H9 (cell line): ENCODE measurements around the gene NAIF1. TPM values are rescaled to one million over a fixed set of nuclear protein-coding genes. Genes with fewer than 3 reads are reported as not detected.
A peak's percentile ranks its signal among the peaks of the same experiment; 100 is the strongest.

Experiments
- DNase-seq: peaks from one replicate; pipeline ENCODE4 v3.0.0-alpha.2; 2017
- H2AFZ ChIP-seq: one replicate; pipeline ENCODE4 v1.6.1; 2013; ENCODE audit warnings: mild to moderate bottlenecking, low read length, control low read depth, moderate library complexity
- H2AK5ac ChIP-seq: 2 replicates; pipeline ENCODE4 v1.6.1; 2013; ENCODE audit warnings: low read length, control low read depth, mixed read lengths; ENCODE audit not compliant: insufficient read length
- H2BK120ac ChIP-seq: one replicate; pipeline ENCODE4 v1.6.1; 2013; ENCODE audit warnings: low read depth, mild to moderate bottlenecking, low read length, control low read depth, inconsistent platforms; ENCODE audit not compliant: poor library complexity, severe bottlenecking
- H2BK12ac ChIP-seq: 2 replicates; pipeline ENCODE4 v1.6.1; 2013; ENCODE audit warnings: low read length, control low read depth, mixed read lengths, low read depth; ENCODE audit not compliant: insufficient read length
- H2BK15ac ChIP-seq: 2 replicates; pipeline ENCODE4 v1.6.1; 2013; ENCODE audit warnings: low read depth, low read length, control low read depth
- H2BK20ac ChIP-seq: one replicate; pipeline ENCODE4 v1.6.1; 2013; ENCODE audit warnings: low read depth, mild to moderate bottlenecking, low read length, control low read depth, inconsistent platforms; ENCODE audit not compliant: poor library complexity, severe bottlenecking
- H2BK5ac ChIP-seq: 2 replicates; pipeline ENCODE4 v1.6.1; 2013; ENCODE audit warnings: low read length, control low read depth, mixed read lengths; ENCODE audit not compliant: insufficient read length
- H3K14ac ChIP-seq: 2 replicates; pipeline ENCODE4 v1.6.1; 2013; ENCODE audit warnings: low read length, control low read depth; ENCODE audit not compliant: insufficient read depth
- H3K18ac ChIP-seq: 2 replicates; pipeline ENCODE4 v1.6.1; 2013; ENCODE audit warnings: low read depth, mild to moderate bottlenecking, mixed read lengths, low read length, control low read depth; ENCODE audit not compliant: insufficient read length
- H3K23ac ChIP-seq: 2 replicates; pipeline ENCODE4 v1.6.1; 2013; ENCODE audit warnings: low read length, control low read depth, mixed read lengths, low read depth; ENCODE audit not compliant: insufficient read length
- H3K23me2 ChIP-seq: 2 replicates; pipeline ENCODE4 v1.6.1; 2013; ENCODE audit warnings: low read depth, mild to moderate bottlenecking, mixed read lengths, low read length, control low read depth; ENCODE audit not compliant: insufficient read length, poor library complexity, severe bottlenecking
- H3K27ac ChIP-seq: 2 replicates; pipeline ENCODE4 v1.5.1; 2013; ENCODE audit warnings: low read length, control low read depth, mixed read lengths, low read depth; ENCODE audit not compliant: insufficient read length
- H3K27me3 ChIP-seq: 2 replicates; pipeline ENCODE4 v1.6.1; 2013; ENCODE audit warnings: low read length, control low read depth, inconsistent platforms; ENCODE audit not compliant: insufficient read depth
- H3K4ac ChIP-seq: 2 replicates; pipeline ENCODE4 v1.6.1; 2013; ENCODE audit warnings: low read depth, mild to moderate bottlenecking, control low read depth, inconsistent platforms, low read length, moderate library complexity
- H3K4me1 ChIP-seq: 2 replicates; pipeline ENCODE4 v1.6.1; 2013; ENCODE audit warnings: low read length, control low read depth, inconsistent platforms; ENCODE audit not compliant: insufficient read depth
- H3K4me2 ChIP-seq: 2 replicates; pipeline ENCODE4 v1.6.1; 2013; ENCODE audit warnings: low read length, control low read depth, mixed read lengths; ENCODE audit not compliant: insufficient read length, insufficient read depth
- H3K56ac ChIP-seq: 2 replicates; pipeline ENCODE4 v1.6.1; 2013; ENCODE audit warnings: low read depth, mild to moderate bottlenecking, mixed read lengths, low read length, control low read depth; ENCODE audit not compliant: insufficient read length
- H3K79me1 ChIP-seq: 2 replicates; pipeline ENCODE4 v1.6.1; 2013; ENCODE audit warnings: low read depth, mild to moderate bottlenecking, moderate library complexity, low read length, control low read depth, inconsistent platforms; ENCODE audit not compliant: insufficient read depth, poor library complexity, severe bottlenecking
- H3K79me2 ChIP-seq: 2 replicates; pipeline ENCODE4 v1.6.1; 2013; ENCODE audit warnings: low read length, control low read depth, inconsistent platforms; ENCODE audit not compliant: insufficient read depth
- H3K9ac ChIP-seq: 2 replicates; pipeline ENCODE4 v1.6.1; 2013; ENCODE audit warnings: low read length, control low read depth, mixed read lengths; ENCODE audit not compliant: insufficient read length; ENCODE audit errors: extremely low read depth
- H3K9me3 ChIP-seq: one replicate; pipeline ENCODE4 v1.6.1; 2013; ENCODE audit warnings: low read depth, low read length, inconsistent platforms; ENCODE audit not compliant: control insufficient read depth
- H3T11ph ChIP-seq: one replicate; pipeline ENCODE4 v1.6.1; 2013; ENCODE audit warnings: mild to moderate bottlenecking, low read length, control low read depth, inconsistent platforms
- H4K20me1 ChIP-seq: one replicate; pipeline ENCODE4 v1.6.1; 2013; ENCODE audit not compliant: control insufficient read depth, insufficient read length, insufficient read depth
- H4K5ac ChIP-seq: 2 replicates; pipeline ENCODE4 v1.6.1; 2013; ENCODE audit warnings: low read depth, mild to moderate bottlenecking, mixed read lengths, low read length, control low read depth; ENCODE audit not compliant: insufficient read length
- H4K8ac ChIP-seq: replicated peaks from 2 replicates; pipeline ENCODE4 v1.6.1; 2013; ENCODE audit warnings: low read length, control low read depth, mixed read lengths, low read depth; ENCODE audit not compliant: insufficient read length
- H4K91ac ChIP-seq: 2 replicates; pipeline ENCODE4 v1.6.1; 2013; ENCODE audit warnings: low read depth, mild to moderate bottlenecking, moderate library complexity, mixed read lengths, low read length, control low read depth; ENCODE audit not compliant: insufficient read length
- H3K27ac Mint-ChIP-seq, 3 experiments: 2 replicates in 2 of 3; 3 replicates in 1 of 3; pipeline ENCODE4 v1.8.0; 2020 to 2021; ENCODE audit warnings: mixed read lengths in 3 of 3, mild to moderate bottlenecking in 1 of 3, moderate library complexity in 1 of 3
- H3K27me3 Mint-ChIP-seq: 2 replicates; pipeline ENCODE4 v1.8.0; 2021; ENCODE audit warnings: low read depth, mild to moderate bottlenecking, moderate library complexity, mixed read lengths
- H3K36me3 Mint-ChIP-seq, 3 experiments: 2 replicates in 2 of 3; 3 replicates in 1 of 3; pipeline ENCODE4 v1.8.0; 2020 to 2021; ENCODE audit warnings: low read depth in 3 of 3, mixed read lengths in 3 of 3; ENCODE audit not compliant: insufficient read depth in 1 of 3
- H3K4me1 Mint-ChIP-seq, 2 experiments: 2 replicates each; pipeline ENCODE4 v1.8.0; 2020; ENCODE audit warnings: mixed read lengths in 2 of 2
- H3K4me3 Mint-ChIP-seq, 2 experiments: 2 replicates in 1 of 2; 3 replicates in 1 of 2; pipeline ENCODE4 v1.8.0; 2020 to 2021; ENCODE audit warnings: mild to moderate bottlenecking in 2 of 2, mixed read lengths in 2 of 2, moderate library complexity in 1 of 2
- H3K9me3 Mint-ChIP-seq, 2 experiments: 2 replicates in 1 of 2; 3 replicates in 1 of 2; pipeline ENCODE4 v1.8.0; 2020; ENCODE audit warnings: mild to moderate bottlenecking in 2 of 2, mixed read lengths in 2 of 2, moderate library complexity in 1 of 2
- CTCF ChIP-seq: fragments of 200-600 bp; sonication (generic); conservative IDR thresholded peaks from 3 replicates; pipeline ENCODE4 v1.8.0; 2021; ENCODE audit warnings: antibody characterized with exemption, mild to moderate bottlenecking
- WGBS: extraction: QIAGEN DNeasy Blood & Tissue Kit; methylation state at CpG from one replicate; pipeline ENCODE4 v1.1.7; 2013; ENCODE audit warnings: missing lambda C conversion rate, low lambda C conversion rate, mixed read lengths; ENCODE audit not compliant: insufficient read length; ENCODE audit errors: extremely low coverage; 5-methylcytosine and 5-hydroxymethylcytosine counted together
- total RNA-seq: library from RNA; stranded (reverse); gene quantifications from 2 replicates; pipeline ENCODE4 v1.2.1, GENCODE V29; 2021

NAIF1 gene
- total RNA-seq, 1 experiment from 2014 or later, result 6.3 TPM

- no peaks in the 10 kb centered on the region for H3K23me2 ChIP-seq
Measured at GRCh38 chr9:128091571-128091970, 24.5 kb upstream of the NAIF1 start.

More at GRCh38 chr9:128091571-128091970, 24.5 kb upstream of the NAIF1 start:
- Histone ChIP-seq H3K14ac (no peak overlapping the region), H3K9ac (no peak overlapping the region), H2AK5ac (no peak overlapping the region), H2BK120ac (no peak overlapping the region), H3K79me2 (no peaks in the 10 kb centered on the region; the same call in 1 of the 2 replicates), H3K27ac (no peak overlapping the region), H4K8ac (no peak overlapping the region), H2AFZ (no peak overlapping the region), H3K79me1 (peaks cover 8% of the 10 kb centered on the region), H2BK5ac (no peak overlapping the region), H3K9me3 (no peaks in the 10 kb centered on the region), H3K4me2 (no peak overlapping the region), H2BK12ac (no peak overlapping the region), H2BK15ac (no peak overlapping the region), H3K23ac (no peak overlapping the region), H3K4me1 (no peaks in the 10 kb centered on the region), H3K18ac (no peak overlapping the region), H3T11ph (no peak overlapping the region), H2BK20ac (no peak overlapping the region), H3K27me3 (no peaks in the 10 kb centered on the region), H3K4ac (no peak overlapping the region), H3K56ac (no peak overlapping the region), H4K91ac (no peak overlapping the region), H4K5ac (no peak overlapping the region), H4K20me1 (no peaks in the 10 kb centered on the region)
- Mint-ChIP-seq H3K36me3 (peaks cover 0 to 3% (median 0%) of the 10 kb centered on the region in 3 experiments; a peak in 2 of 7 replicates), H3K9me3 (no peaks in the 10 kb centered on the region), H3K4me1 (peaks cover 18 to 23% of the 10 kb centered on the region in 2 experiments), H3K27me3 (no peaks in the 10 kb centered on the region), H3K4me3 (no peak overlapping the region; a peak in 1 of 5 replicates), H3K27ac (peak overlapping the region; percentile 27 to 75 (median 64); a peak in 4 of 7 replicates)
- WGBS, result no CpG with 5 or more reads among the region's 13 CpGs
- TF ChIP-seq CTCF, result no peak
- no peak for DNase-seq
